Spinal cord (tissue), 10 donors: Measurements from ENCODE around the gene RSPO4. TPM values are rescaled to one million over a fixed set of nuclear protein-coding genes. Genes with fewer than 3 reads are reported as not detected.

ENCODE experiments used
- DNase-seq, 6 donors: peaks; one replicate each; pipeline versions ENCODE4 v3.0.0 to v3.0.0-alpha.2; 2013 to 2015; ENCODE audit warnings: low spot score in 6 of 6, low read depth in 4 of 6
- H3K27ac ChIP-seq: one replicate; pipeline ENCODE4 v1.5.1; 2013; ENCODE audit warnings: low read depth, low read length, control low read depth
- H3K27me3 ChIP-seq: one replicate; pipeline ENCODE4 v1.6.1; 2013; ENCODE audit warnings: low read length; ENCODE audit not compliant: control insufficient read depth, insufficient read depth
- H3K36me3 ChIP-seq: one replicate; pipeline ENCODE4 v1.6.1; 2013; ENCODE audit warnings: low read length; ENCODE audit not compliant: control insufficient read depth, insufficient read depth
- H3K4me1 ChIP-seq: one replicate; pipeline ENCODE4 v1.6.1; 2013; ENCODE audit warnings: low read length; ENCODE audit not compliant: control insufficient read depth, insufficient read depth
- H3K4me3 ChIP-seq: one replicate; pipeline ENCODE4 v1.5.1; 2013; ENCODE audit warnings: low read depth, low read length, control low read depth
- H3K9me3 ChIP-seq: one replicate; pipeline ENCODE4 v1.6.1; 2013; ENCODE audit warnings: low read length; ENCODE audit not compliant: control insufficient read depth, insufficient read depth
- WGBS: methylation state at CpG from one replicate; pipeline ENCODE4 v1.1.5; 2013; ENCODE audit warnings: missing lambda C conversion rate; ENCODE audit not compliant: insufficient coverage; 5-methylcytosine and 5-hydroxymethylcytosine counted together
- polyA plus RNA-seq, 2 donors: library from polyadenylated mRNA; unstranded; fragments of 120-200 nt; gene quantifications; one replicate each; pipeline ENCODE4 v1.2.1, GENCODE V29; 2013; ENCODE audit not compliant: insufficient read length in 2 of 2
- total RNA-seq, 2 donors: library from RNA; depleted of rRNA in 1 of 2; stranded (reverse); fragments of 120-200 nt in 1 of 2; fragments of >200 nt in 1 of 2; gene quantifications; one replicate each; pipeline versions ENCODE4 v1.2.3 to v1.2.4, GENCODE V29; 2013 to 2014
- donor health status: healthy.

Gene RSPO4
- total and polyA plus RNA-seq, 4 donors, result 0.39 to 7.8 (median 4.2) TPM

GRCh38 chr20:909641-910040 is 92.5 kb downstream of the RSPO4 start:
- Histone ChIP-seq H3K4me1 (peaks cover 16% of the 10 kb centered on the region), H3K36me3 (no peaks in the 10 kb centered on the region), H3K4me3 (no peak overlapping the region), H3K9me3 (no peaks in the 10 kb centered on the region), H3K27me3 (no peaks in the 10 kb centered on the region), H3K27ac (no peak overlapping the region)
- DNase-seq, result no peak
- WGBS, result 83% methylated on average over 3 of the region's 3 CpGs

Other genes with a start within 250 kb of the RSPO4 start
- 1 to 10 TPM; 1.0 to 1.2 TPM for gene SLC52A3, start 233.8 kb downstream of the RSPO4 start, total RNA-seq
- gene SLC52A3, start 233.8 kb downstream of the RSPO4 start, polyA plus RNA-seq, result 1 to 10 TPM; 1.1 TPM
- gene FAM110A, start 168.6 kb downstream of the RSPO4 start, total RNA-seq, result 1 to 10 TPM; 2.9 to 3.7 TPM
- 10 to 100 TPM; 16.2 TPM for gene FAM110A, start 168.6 kb downstream of the RSPO4 start, polyA plus RNA-seq
- gene ANGPT4, start 86.0 kb downstream of the RSPO4 start, total RNA-seq, result under 1 TPM; 0.30 to 0.39 TPM
- under 1 TPM; 0.50 to 0.57 TPM for gene ANGPT4, start 86.0 kb downstream of the RSPO4 start, polyA plus RNA-seq
- gene PSMF1, start 116.3 kb upstream of the RSPO4 start, total RNA-seq, result 10 to 100 TPM; 41.8 to 46.7 TPM
- 100 to 1,000 TPM; 150 to 156 TPM for gene PSMF1, start 116.3 kb upstream of the RSPO4 start, polyA plus RNA-seq
- 1 to 10 TPM; 6.2 to 8.9 TPM for gene TMEM74B, start 182.7 kb upstream of the RSPO4 start, total RNA-seq
- 10 to 100 TPM; 37.4 to 44.2 TPM for gene TMEM74B, start 182.7 kb upstream of the RSPO4 start, polyA plus RNA-seq
- gene C20orf202, start 201.1 kb upstream of the RSPO4 start, total RNA-seq, result under 1 TPM; 0.66 to 0.99 TPM
- under 1 TPM; 0.59 to 0.92 TPM for gene C20orf202, start 201.1 kb upstream of the RSPO4 start, polyA plus RNA-seq
- gene RAD21L1, start 223.7 kb upstream of the RSPO4 start, total RNA-seq, result under 1 TPM; 0.10 to 0.28 TPM
- not detected for gene RAD21L1, start 223.7 kb upstream of the RSPO4 start, polyA plus RNA-seq